Tibial nerve (tissue), 4 donors: ENCODE measurements around the gene SLC44A3. TPM values are rescaled to one million over a fixed set of nuclear protein-coding genes. Genes with fewer than 3 reads are reported as not detected.

Experiments used
- DNase-seq, 2 donors: peaks; one replicate each; pipeline ENCODE4 v3.0.0-alpha.2; 2019; ENCODE audit warnings: low spot score in 2 of 2
- H3K27ac ChIP-seq, 4 donors: fragments of 200-600 bp; sonication (generic) in 3 of 4; one replicate each; pipeline ENCODE4 v1.5.1; 2017 to 2019; ENCODE audit warnings: mild to moderate bottlenecking in 1 of 4
- H3K27me3 ChIP-seq, 2 donors: fragments of 200-600 bp; sonication (generic) in 1 of 2; one replicate each; pipeline versions ENCODE4 v1.5.1 to v1.6.0; 2017 to 2019
- H3K36me3 ChIP-seq, 3 donors: fragments of 200-600 bp; sonication (generic); one replicate each; pipeline ENCODE4 v1.5.1; 2018 to 2019
- H3K4me1 ChIP-seq, 4 donors: fragments of 200-600 bp; sonication (generic) in 3 of 4; one replicate each; pipeline ENCODE4 v1.5.1; 2017 to 2019
- H3K4me3 ChIP-seq, 4 donors: fragments of 200-600 bp; sonication (generic) in 3 of 4; one replicate each; pipeline ENCODE4 v1.5.1; 2017 to 2019; ENCODE audit warnings: mild to moderate bottlenecking in 1 of 4, moderate library complexity in 1 of 4
- H3K9me3 ChIP-seq, 4 donors: fragments of 200-600 bp; sonication (generic) in 3 of 4; one replicate each; pipeline ENCODE4 v1.5.1; 2017 to 2019
- EP300 ChIP-seq, 2 donors: sonication (generic); formaldehyde crosslinking; IDR thresholded peaks; one replicate each; pipeline ENCODE4 v1.6.1; 2017; ENCODE audit warnings: antibody characterized with exemption in 2 of 2, mild to moderate bottlenecking in 1 of 2
- POLR2A ChIP-seq, 2 donors: fragments of 450-650 bp; IDR thresholded peaks; one replicate each; pipeline ENCODE4 v1.6.1; 2017; ENCODE audit warnings: antibody characterized with exemption in 2 of 2, mild to moderate bottlenecking in 2 of 2, moderate library complexity in 2 of 2
- WGBS, 2 donors: methylation state at CpG; one replicate each; pipeline ENCODE4 v1.1.5; 2018; 5-methylcytosine and 5-hydroxymethylcytosine counted together
- total RNA-seq, 4 donors: library from RNA; depleted of rRNA; stranded (reverse); fragments of >200 nt; gene quantifications; one replicate each; pipeline ENCODE4 v1.1.0, GENCODE V29; 2016
- TF ChIP-seq, protein P1 (sequence below), 5 experiments: fragments of 200-600 bp in 3 of 5; fragments of 450-650 bp in 2 of 5; sonication (generic) in 3 of 5; IDR thresholded peaks; one replicate each; pipeline ENCODE4 v1.5.1; 2016 to 2019; ENCODE audit warnings: antibody characterized with exemption in 5 of 5, mild to moderate bottlenecking in 3 of 5, moderate library complexity in 2 of 5

SLC44A3 gene
- total RNA-seq, 4 donors from 2014 or later = 1.6 to 8.1 (median 5.3) TPM

DNA sequence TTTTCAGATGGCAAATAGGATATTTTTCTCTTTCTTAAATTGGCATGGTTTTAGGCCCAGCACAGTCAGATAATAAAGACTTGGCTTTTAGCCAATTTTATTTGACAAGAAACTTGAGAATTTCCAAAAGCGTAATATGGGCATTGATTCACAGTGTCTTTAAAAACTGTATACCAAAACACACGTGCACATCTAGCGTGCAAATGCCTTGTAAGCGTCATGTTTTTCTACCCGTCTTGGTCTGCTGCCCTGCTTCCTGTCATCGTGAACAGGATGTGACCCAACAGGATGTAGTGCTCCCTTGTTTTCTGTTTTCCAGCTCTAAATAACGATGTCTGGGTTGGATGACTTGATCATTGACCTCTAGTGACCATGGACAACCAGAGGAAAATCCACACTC, 24.7 kb upstream of the SLC44A3 start:
- no peak overlapping the region for H3K27ac ChIP-seq
- H3K36me3 ChIP-seq = no peaks in the 10 kb centered on the region
- H3K4me3 ChIP-seq = no peak overlapping the region
- TF ChIP-seq EP300 (IDR thresholded peaks at IDR 0.05) (no peak), POLR2A (IDR thresholded peaks at IDR 0.05) (no peak)
- TF ChIP-seq, protein P1, sequence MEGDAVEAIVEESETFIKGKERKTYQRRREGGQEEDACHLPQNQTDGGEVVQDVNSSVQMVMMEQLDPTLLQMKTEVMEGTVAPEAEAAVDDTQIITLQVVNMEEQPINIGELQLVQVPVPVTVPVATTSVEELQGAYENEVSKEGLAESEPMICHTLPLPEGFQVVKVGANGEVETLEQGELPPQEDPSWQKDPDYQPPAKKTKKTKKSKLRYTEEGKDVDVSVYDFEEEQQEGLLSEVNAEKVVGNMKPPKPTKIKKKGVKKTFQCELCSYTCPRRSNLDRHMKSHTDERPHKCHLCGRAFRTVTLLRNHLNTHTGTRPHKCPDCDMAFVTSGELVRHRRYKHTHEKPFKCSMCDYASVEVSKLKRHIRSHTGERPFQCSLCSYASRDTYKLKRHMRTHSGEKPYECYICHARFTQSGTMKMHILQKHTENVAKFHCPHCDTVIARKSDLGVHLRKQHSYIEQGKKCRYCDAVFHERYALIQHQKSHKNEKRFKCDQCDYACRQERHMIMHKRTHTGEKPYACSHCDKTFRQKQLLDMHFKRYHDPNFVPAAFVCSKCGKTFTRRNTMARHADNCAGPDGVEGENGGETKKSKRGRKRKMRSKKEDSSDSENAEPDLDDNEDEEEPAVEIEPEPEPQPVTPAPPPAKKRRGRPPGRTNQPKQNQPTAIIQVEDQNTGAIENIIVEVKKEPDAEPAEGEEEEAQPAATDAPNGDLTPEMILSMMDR (IDR thresholded peaks at IDR 0.05) = no peak
- H3K27me3 ChIP-seq = no peaks in the 10 kb centered on the region
- H3K9me3 ChIP-seq = no peaks in the 10 kb centered on the region
- no peak for DNase-seq
- H3K4me1 ChIP-seq = peaks cover 0 to 71% (median 18%) of the 10 kb centered on the region in 4 donors
- 69 to 72% methylated on average over 7 of the region's 7 CpGs for whole genome bisulfite sequencing, 2 donors

DNA sequence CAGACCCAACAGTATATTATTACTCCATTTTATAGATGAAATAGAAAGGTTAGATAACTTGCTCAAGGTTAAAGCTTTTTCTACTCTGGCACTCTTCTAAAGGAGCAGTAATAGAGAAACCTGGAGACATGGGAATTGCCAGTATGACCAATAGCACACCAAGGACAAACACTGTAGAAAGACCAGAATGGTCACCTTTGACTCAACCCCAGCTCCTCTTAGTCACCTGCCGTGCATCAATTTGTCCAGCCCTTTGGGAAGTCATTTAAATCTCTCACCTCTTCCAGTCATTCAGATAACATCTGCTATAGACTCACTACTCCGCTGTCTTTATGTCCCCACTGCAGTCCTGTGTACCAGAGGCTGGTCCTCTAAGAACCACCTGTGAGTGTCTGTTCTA, 23.9 kb upstream of the SLC44A3 start:
- Histone ChIP-seq H3K27ac (no peak overlapping the region), H3K36me3 (no peaks in the 10 kb centered on the region), H3K27me3 (no peaks in the 10 kb centered on the region), H3K4me1 (peaks cover 0 to 76% (median 21%) of the 10 kb centered on the region in 4 donors), H3K9me3 (no peaks in the 10 kb centered on the region), H3K4me3 (no peak overlapping the region)
- DNase-seq = no peak
- 95 to 98% methylated on average over 2 of the region's 2 CpGs for WGBS, 2 donors
- TF ChIP-seq POLR2A (IDR thresholded peaks at IDR 0.05) (no peak), EP300 (IDR thresholded peaks at IDR 0.05) (no peak)
- TF ChIP-seq, protein P1 (IDR thresholded peaks at IDR 0.05) = no peak

DNA sequence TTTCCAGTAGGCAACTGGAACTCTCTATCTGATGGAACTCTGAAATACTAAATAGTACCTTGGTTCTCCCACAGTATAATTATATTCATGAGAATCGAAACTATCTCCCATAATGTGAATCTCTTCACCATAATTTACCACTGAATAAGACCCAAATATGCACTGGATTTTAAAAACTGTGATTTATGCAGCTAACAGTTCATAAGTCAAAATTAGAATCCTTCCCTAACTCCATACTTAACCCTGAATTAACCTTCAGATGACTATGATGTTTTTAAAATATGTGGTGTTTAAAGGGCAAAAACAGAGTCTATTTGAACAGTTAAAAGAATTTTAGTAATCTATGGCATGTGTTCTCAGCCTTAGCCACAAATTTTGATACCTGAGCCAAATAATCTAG, 22.9 kb upstream of the SLC44A3 start:
- Histone ChIP-seq H3K27me3 (no peaks in the 10 kb centered on the region), H3K27ac (peak overlapping the region in 1 of 4 donors; percentile 15), H3K4me3 (no peak overlapping the region), H3K9me3 (no peaks in the 10 kb centered on the region), H3K4me1 (peaks cover 0 to 79% (median 25%) of the 10 kb centered on the region in 4 donors), H3K36me3 (no peaks in the 10 kb centered on the region)
- WGBS, 2 donors = 37 to 49% methylated on average over 1 of the region's 1 CpG
- TF ChIP-seq, protein P1 (IDR thresholded peaks at IDR 0.05) = no peak
- no peak for TF ChIP-seq POLR2A (IDR thresholded peaks at IDR 0.05)
- no peak for TF ChIP-seq EP300 (IDR thresholded peaks at IDR 0.05)
- DNase-seq = no peak

DNA sequence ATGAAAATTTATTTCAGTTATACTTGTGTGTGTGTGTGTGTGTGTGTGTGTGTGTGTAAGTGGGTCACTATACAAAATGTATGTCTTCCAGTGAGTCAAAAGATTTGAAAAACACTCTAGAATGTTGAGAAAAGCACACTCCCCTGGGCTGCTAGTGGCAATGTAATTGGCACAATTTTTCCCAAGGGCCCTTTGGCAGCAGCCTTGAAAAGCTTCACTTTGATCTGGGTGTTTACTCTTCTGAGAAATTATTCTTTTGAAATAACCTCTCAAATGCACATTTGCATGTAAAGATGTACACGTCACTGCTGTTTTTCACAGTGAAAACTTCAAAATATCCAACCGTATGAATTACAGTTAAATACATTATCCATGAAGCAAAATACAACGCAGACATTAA, 22.1 kb upstream of the SLC44A3 start:
- WGBS, 2 donors = 73 to 74% methylated on average over 3 of the region's 3 CpGs
- DNase-seq = no peak

DNA sequence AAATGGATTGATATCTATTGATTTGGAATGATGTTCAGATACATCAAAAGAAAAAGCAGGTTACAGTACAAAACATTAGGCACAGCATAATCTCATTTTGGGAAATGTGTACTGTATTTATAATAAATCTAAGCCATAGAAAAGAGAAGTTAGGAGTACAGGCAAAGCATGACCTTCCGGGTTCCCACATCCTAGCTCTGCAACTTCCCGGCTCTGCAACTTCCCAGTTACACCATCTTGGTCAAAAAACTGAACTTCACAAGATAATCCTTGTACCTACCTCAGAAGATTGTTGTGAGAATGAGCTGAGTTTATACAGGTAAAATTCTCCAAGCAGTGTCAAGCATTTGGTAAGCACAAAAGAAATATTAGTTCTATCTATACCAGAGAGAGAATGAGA, 21.7 kb upstream of the SLC44A3 start:
- Histone ChIP-seq H3K4me1 (peaks cover 0 to 79% (median 24%) of the 10 kb centered on the region in 4 donors), H3K27me3 (no peaks in the 10 kb centered on the region), H3K4me3 (no peak overlapping the region), H3K9me3 (no peaks in the 10 kb centered on the region), H3K27ac (peak overlapping the region in 1 of 4 donors; percentile 29), H3K36me3 (no peaks in the 10 kb centered on the region)
- 68 to 79% methylated on average over 2 of the region's 2 CpGs for WGBS, 2 donors
- TF ChIP-seq EP300 (IDR thresholded peaks at IDR 0.05) (peak in 1 of 2 donors; percentile 8), POLR2A (IDR thresholded peaks at IDR 0.05) (no peak)
- TF ChIP-seq, protein P1 (IDR thresholded peaks at IDR 0.05) = no peak
- DNase-seq = no peak

More for the DNA sequence above, 22.1 kb upstream of the SLC44A3 start:
- Histone ChIP-seq H3K27ac (no peak overlapping the region), H3K4me3 (no peak overlapping the region), H3K27me3 (no peaks in the 10 kb centered on the region), H3K9me3 (no peaks in the 10 kb centered on the region), H3K4me1 (peaks cover 0 to 79% (median 24%) of the 10 kb centered on the region in 4 donors), H3K36me3 (no peaks in the 10 kb centered on the region)
- TF ChIP-seq POLR2A (IDR thresholded peaks at IDR 0.05) (no peak), EP300 (IDR thresholded peaks at IDR 0.05) (no peak)
- TF ChIP-seq, protein P1 (IDR thresholded peaks at IDR 0.05) = no peak
